GM21447 (cell line): ENCODE measurements around the gene L1CAM.

Experiments
- ATAC-seq: cut with Tn5 transposase; IDR thresholded peaks from one replicate; pipeline ENCODE4 v1.9.1; 2021; ENCODE audit not compliant: unreplicated experiment

The L1CAM gene

GRCh38 chrX:153865685-153866084 is 20.3 kb downstream of the L1CAM start:
- ATAC-seq = no peak

- no peak for ATAC-seq
Observed at GRCh38 chrX:153865321-153865580, 20.7 kb downstream of the L1CAM start.

- no peak for ATAC-seq
Observed at GRCh38 chrX:153864561-153865320, 21.2 kb downstream of the L1CAM start.

GRCh38 chrX:153864101-153864500 is 21.9 kb downstream of the L1CAM start:
- ATAC-seq = no peak

GRCh38 chrX:153863251-153863991 is 22.6 kb downstream of the L1CAM start:
- no peak for ATAC-seq

GRCh38 chrX:153862369-153863250 is 23.4 kb downstream of the L1CAM start:
- ATAC-seq = no peak

GRCh38 chrX:153861733-153862310 is 24.2 kb downstream of the L1CAM start:
- ATAC-seq = no peak

- ATAC-seq = no peak
Observed at GRCh38 chrX:153861151-153861550, 24.8 kb downstream of the L1CAM start.

GRCh38 chrX:153857348-153857903 is 28.5 kb downstream of the L1CAM start:
- ATAC-seq = no peak

GRCh38 chrX:153854702-153855101 is 31.3 kb downstream of the L1CAM start:
- no peak for ATAC-seq

GRCh38 chrX:153853902-153854267 is 32.1 kb downstream of the L1CAM start:
- no peak for ATAC-seq

GRCh38 chrX:153853180-153853901 is 32.6 kb downstream of the L1CAM start:
- ATAC-seq = no peak

- no peak for ATAC-seq
Observed at GRCh38 chrX:153851981-153852380, 34.0 kb downstream of the L1CAM start.

- ATAC-seq = no peak
Observed at GRCh38 chrX:153848325-153848724, 37.6 kb downstream of the L1CAM start.

- no peak for ATAC-seq
Observed at GRCh38 chrX:153845842-153846241, 40.1 kb downstream of the L1CAM start.

- ATAC-seq = no peak
Observed at GRCh38 chrX:153845195-153845594, 40.8 kb downstream of the L1CAM start.

- no peak for ATAC-seq
Observed at GRCh38 chrX:153844509-153845082, 41.4 kb downstream of the L1CAM start.

GRCh38 chrX:153836921-153837320 is 49.1 kb downstream of the L1CAM start:
- ATAC-seq = no peak

GRCh38 chrX:153832728-153833127 is 53.2 kb downstream of the L1CAM start:
- no peak for ATAC-seq
